KMS-11 (cell line): Measurements from ENCODE around the gene ADAMTS9.

ENCODE experiments used
- H2AFZ ChIP-seq: fragments of 200-600 bp; sonication (generic); 2 replicates; pipeline ENCODE4 v1.6.1; 2016; ENCODE audit warnings: antibody characterized with exemption, mixed run types, low read depth
- H3K27ac ChIP-seq: fragments of 200-600 bp; sonication (generic); 2 replicates; pipeline ENCODE4 v1.6.1; 2016; ENCODE audit warnings: mild to moderate bottlenecking, mixed run types
- H3K27me3 ChIP-seq: fragments of 200-600 bp; sonication (generic); 2 replicates; pipeline ENCODE4 v1.6.1; 2017; ENCODE audit warnings: mild to moderate bottlenecking, low read depth, mixed run types, moderate library complexity; ENCODE audit not compliant: insufficient read depth
- H3K36me3 ChIP-seq: fragments of 200-600 bp; sonication (generic); 2 replicates; pipeline ENCODE4 v1.6.1; 2017; ENCODE audit warnings: mild to moderate bottlenecking, mixed run types; ENCODE audit not compliant: insufficient read depth
- H3K4me1 ChIP-seq: fragments of 200-600 bp; sonication (generic); 2 replicates; pipeline ENCODE4 v1.6.1; 2016; ENCODE audit warnings: mild to moderate bottlenecking, low read depth, mixed run types; ENCODE audit not compliant: poor library complexity, severe bottlenecking
- H3K4me2 ChIP-seq: fragments of 200-600 bp; sonication (generic); 2 replicates; pipeline ENCODE4 v1.7.0; 2016; ENCODE audit warnings: mild to moderate bottlenecking, mixed run types
- H3K4me3 ChIP-seq: fragments of 200-600 bp; sonication (generic); IDR thresholded peaks from 2 replicates; pipeline ENCODE4 v1.6.1; 2017; ENCODE audit warnings: low read depth, low read length, mixed read lengths; ENCODE audit not compliant: insufficient read depth
- H3K79me2 ChIP-seq: fragments of 200-600 bp; sonication (generic); 2 replicates; pipeline ENCODE4 v1.6.1; 2016; ENCODE audit warnings: low read depth, mixed run types; ENCODE audit not compliant: insufficient read depth
- H3K9ac ChIP-seq: fragments of 200-600 bp; sonication (generic); 2 replicates; pipeline ENCODE4 v1.6.1; 2016; ENCODE audit warnings: mild to moderate bottlenecking, mixed run types
- H4K20me1 ChIP-seq: fragments of 200-600 bp; sonication (generic); 2 replicates; pipeline ENCODE4 v1.6.1; 2016; ENCODE audit warnings: mild to moderate bottlenecking, mixed run types; ENCODE audit not compliant: insufficient read depth
- CTCF ChIP-seq: fragments of 200-600 bp; sonication (generic); conservative IDR thresholded peaks from 2 replicates; pipeline ENCODE4 v1.6.1; 2017; ENCODE audit warnings: low read depth, mild to moderate bottlenecking, antibody characterized with exemption, low read length, moderate library complexity, mixed read lengths

Gene ADAMTS9

GRCh38 chr3:64555351-64555750 lies 132.4 kb downstream of the ADAMTS9 start:
- Histone ChIP-seq H3K4me1 (no peaks in the 10 kb centered on the region), H3K36me3 (no peaks in the 10 kb centered on the region), H3K27ac (no peak overlapping the region), H4K20me1 (no peaks in the 10 kb centered on the region), H2AFZ (no peak overlapping the region), H3K9ac (no peak overlapping the region), H3K27me3 (no peaks in the 10 kb centered on the region), H3K4me2 (no peak overlapping the region), H3K79me2 (no peaks in the 10 kb centered on the region), H3K4me3 (no peak overlapping the region)
- no peak for TF ChIP-seq CTCF

GRCh38 chr3:64554096-64554920 lies 133.5 kb downstream of the ADAMTS9 start:
- Histone ChIP-seq H2AFZ (no peak overlapping the region), H3K4me3 (no peak overlapping the region), H4K20me1 (no peaks in the 10 kb centered on the region), H3K27ac (no peak overlapping the region), H3K79me2 (no peaks in the 10 kb centered on the region), H3K9ac (no peak overlapping the region), H3K27me3 (no peaks in the 10 kb centered on the region), H3K36me3 (no peaks in the 10 kb centered on the region), H3K4me1 (no peaks in the 10 kb centered on the region), H3K4me2 (no peak overlapping the region)
- no peak for TF ChIP-seq CTCF

- no peak overlapping the region for H3K27ac ChIP-seq
Observed at GRCh38 chr3:64552966-64553365, 134.8 kb downstream of the ADAMTS9 start.

GRCh38 chr3:64552160-64552559 lies 135.6 kb downstream of the ADAMTS9 start:
- Histone ChIP-seq H3K9ac (no peak overlapping the region), H3K4me2 (no peak overlapping the region)

More at GRCh38 chr3:64552966-64553365, 134.8 kb downstream of the ADAMTS9 start:
- no peak for TF ChIP-seq CTCF
- no peaks in the 10 kb centered on the region for H3K36me3 ChIP-seq
- peaks cover 4% of the 10 kb centered on the region for H3K4me1 ChIP-seq
- H2AFZ ChIP-seq, result no peak overlapping the region
- no peak overlapping the region for H3K9ac ChIP-seq
- no peak overlapping the region for H3K4me2 ChIP-seq
- H4K20me1 ChIP-seq, result no peaks in the 10 kb centered on the region
- no peak overlapping the region for H3K4me3 ChIP-seq
- H3K79me2 ChIP-seq, result no peaks in the 10 kb centered on the region
- no peaks in the 10 kb centered on the region for H3K27me3 ChIP-seq

More at GRCh38 chr3:64552160-64552559, 135.6 kb downstream of the ADAMTS9 start:
- H2AFZ ChIP-seq, result no peak overlapping the region
- no peak for TF ChIP-seq CTCF
- no peaks in the 10 kb centered on the region for H3K79me2 ChIP-seq
- no peaks in the 10 kb centered on the region for H3K36me3 ChIP-seq
- H3K27ac ChIP-seq, result no peak overlapping the region
- H4K20me1 ChIP-seq, result no peaks in the 10 kb centered on the region
- H3K4me1 ChIP-seq, result peaks cover 4% of the 10 kb centered on the region
- no peaks in the 10 kb centered on the region for H3K27me3 ChIP-seq
- H3K4me3 ChIP-seq, result no peak overlapping the region
